HG03039 (cell line): ENCODE data around the gene ELMO1.

ENCODE experiments used
- ATAC-seq: cut with Tn5 transposase; IDR thresholded peaks from one replicate; pipeline ENCODE4 v1.9.1; 2021; ENCODE audit warnings: mild to moderate bottlenecking, moderate library complexity; ENCODE audit not compliant: unreplicated experiment

The ELMO1 gene

DNA sequence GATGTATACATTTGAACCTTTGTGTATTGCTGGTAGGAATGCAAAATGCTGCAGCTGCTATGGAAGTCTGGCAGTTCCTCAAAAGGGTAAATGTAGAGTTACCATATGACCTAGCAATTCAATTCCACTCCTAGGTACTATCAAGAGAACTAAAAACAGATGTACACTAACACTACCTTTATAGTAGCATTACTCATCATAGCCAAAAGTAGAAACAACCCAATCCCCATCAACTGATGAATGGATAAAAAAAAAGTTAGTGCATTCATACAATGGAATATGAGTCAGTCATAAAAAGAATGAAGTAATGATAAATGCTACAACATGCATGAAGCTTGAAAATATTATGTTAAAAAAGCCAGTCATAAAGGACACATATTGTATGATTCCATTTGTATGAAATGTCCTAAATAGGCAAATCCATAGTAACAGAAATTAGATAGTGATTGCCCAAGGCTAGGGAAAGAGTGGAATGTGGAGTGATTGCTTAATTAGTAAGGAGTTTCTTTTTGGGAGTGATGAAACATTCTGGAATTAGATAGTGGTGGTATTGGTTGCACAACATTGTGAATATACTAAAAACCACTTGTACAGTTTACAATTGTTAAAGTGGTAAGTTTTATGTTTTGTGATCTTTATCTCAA, 628.0 kb downstream of the ELMO1 start:
- ATAC-seq, result no peak

DNA sequence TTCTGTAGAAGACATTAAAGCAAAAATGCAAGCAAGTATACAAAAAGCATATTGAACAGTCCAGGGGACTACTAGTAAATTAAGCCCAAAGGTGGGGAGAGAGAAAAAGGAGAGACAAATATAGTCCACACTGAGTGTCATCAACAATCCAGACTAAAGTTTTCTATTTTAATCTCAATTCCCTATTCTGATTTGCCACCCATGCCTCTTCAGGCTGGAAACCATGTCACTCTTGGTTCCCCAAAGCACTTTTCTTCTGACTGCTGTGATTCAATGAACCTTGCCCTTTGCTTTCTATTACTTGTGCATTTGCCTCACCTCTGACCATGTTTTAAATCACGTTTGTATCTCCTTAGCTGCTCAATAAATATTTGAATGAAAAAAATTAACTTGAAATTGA, 629.0 kb downstream of the ELMO1 start:
- ATAC-seq, result no peak

DNA sequence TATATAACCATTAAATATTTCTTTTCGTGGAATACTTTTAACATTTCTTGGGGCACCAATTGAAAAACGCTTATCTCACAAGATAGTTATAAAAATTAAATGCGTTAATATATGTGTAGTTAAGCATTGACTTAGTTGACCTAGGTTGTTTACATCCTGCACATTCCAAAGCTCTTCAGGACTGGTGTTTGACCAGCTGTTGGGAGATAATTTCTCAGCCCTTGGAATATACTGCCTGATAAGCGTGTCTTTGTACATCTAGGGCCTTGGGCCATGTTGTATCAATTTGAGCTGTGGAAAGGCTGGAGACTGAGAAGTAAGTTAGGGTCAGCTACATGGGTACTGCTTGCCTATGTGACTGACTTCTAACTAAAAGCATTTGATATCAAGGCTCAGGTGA, 634.4 kb downstream of the ELMO1 start:
- ATAC-seq, result no peak

DNA sequence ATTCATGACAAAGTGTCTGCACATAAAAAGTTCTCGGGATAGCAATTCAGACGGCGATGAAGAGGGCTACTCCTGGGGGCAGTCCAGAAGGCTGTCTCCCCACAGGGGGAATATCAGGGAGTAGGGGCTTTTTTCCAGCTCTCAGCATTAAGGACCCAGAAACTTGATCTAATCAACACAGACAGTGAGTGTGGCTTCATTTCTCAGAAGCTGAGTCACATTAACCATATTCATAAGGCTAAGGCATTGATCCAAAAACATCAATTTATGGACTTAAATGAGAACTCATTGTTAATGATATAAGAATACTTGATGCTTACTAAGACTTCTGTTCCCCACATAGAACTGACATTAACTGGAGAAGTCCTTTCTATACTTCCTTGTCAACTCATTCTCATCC, 636.9 kb downstream of the ELMO1 start:
- no peak for ATAC-seq

GRCh38 chr7:36810489-36810888, 638.2 kb downstream of the ELMO1 start:
- ATAC-seq, result no peak

GRCh38 chr7:36810032-36810431, 638.6 kb downstream of the ELMO1 start:
- no peak for ATAC-seq

GRCh38 chr7:36809510-36809909, 639.2 kb downstream of the ELMO1 start:
- ATAC-seq, result no peak

- no peak for ATAC-seq
These were observed 639.6 kb downstream of the ELMO1 start for GRCh38 chr7:36809086-36809485.

GRCh38 chr7:36806891-36807290, 641.8 kb downstream of the ELMO1 start:
- no peak for ATAC-seq
